GM04504 (cell line): ENCODE data around the gene ABCC1.
"Not testable (repeated sequence)": the region's sequence is repeated elsewhere in the genome, so short reads cannot be mapped to it uniquely, and the experiment has no call there.

Experiments used
- DNase-seq: peaks from one replicate; pipeline ENCODE4 v3.0.0-alpha.2; 2012; ENCODE audit warnings: low read depth

ABCC1 gene

DNA sequence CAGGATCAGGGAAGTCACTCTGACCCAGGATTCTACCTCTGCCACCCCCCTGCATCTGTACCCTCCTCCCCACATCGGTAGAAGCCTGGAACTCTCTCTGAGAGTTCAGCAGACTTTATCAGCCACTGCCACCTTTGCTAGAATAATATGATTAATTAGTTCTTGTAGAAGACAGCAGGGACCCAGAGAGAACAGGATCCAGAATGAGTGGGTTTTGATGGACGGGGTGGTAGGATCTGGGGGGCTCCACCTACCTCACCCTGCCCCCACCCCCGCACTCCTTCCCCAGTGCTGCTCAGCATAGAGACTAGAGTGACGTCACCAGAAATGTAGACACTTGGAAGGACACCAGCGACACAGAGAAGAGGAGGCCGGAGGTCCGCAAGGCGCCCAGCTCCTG lies 240.4 kb downstream of the ABCC1 start:
- no peak for DNase-seq

DNA sequence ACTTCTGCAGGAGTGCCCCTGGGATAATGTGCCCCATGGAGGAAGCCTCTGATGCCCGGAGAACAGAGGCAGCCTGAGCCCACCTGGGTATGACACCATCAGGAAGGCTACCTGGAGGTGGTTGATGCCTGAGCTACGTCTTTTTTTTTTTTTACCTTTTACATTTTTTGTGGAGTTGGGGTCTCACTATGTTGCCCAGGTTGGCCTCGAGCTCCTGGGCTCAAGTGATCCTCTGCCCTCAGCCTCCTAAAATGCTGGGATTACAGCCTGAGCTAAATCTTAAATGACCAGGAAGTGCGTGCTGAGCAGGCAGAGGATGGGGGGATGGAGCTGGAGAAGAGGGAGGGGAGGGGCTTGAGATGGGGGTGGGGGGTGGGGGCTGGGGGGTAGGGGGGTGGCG lies 241.1 kb downstream of the ABCC1 start:
- no peak for DNase-seq

DNA sequence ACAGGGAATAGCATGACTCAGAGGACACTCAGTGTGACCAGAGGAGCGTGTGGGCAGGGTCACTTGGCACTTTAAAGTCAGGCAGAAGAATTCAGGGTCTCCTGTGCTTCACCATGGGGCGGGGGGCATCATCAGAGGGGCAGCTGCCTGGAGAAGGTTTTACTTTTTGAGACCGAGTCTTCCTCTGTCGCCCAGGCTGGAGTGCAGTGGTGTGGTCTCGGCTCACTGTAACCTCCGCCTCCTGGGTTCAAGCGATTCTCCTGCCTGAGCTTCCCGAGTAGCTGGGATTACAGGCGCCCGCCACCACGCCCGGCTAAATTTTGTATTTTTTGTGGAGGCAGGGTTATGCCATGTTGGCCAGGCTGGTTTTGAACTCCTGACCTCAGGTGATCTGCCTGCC lies 241.6 kb downstream of the ABCC1 start:
- not testable (repeated sequence) for DNase-seq

DNA sequence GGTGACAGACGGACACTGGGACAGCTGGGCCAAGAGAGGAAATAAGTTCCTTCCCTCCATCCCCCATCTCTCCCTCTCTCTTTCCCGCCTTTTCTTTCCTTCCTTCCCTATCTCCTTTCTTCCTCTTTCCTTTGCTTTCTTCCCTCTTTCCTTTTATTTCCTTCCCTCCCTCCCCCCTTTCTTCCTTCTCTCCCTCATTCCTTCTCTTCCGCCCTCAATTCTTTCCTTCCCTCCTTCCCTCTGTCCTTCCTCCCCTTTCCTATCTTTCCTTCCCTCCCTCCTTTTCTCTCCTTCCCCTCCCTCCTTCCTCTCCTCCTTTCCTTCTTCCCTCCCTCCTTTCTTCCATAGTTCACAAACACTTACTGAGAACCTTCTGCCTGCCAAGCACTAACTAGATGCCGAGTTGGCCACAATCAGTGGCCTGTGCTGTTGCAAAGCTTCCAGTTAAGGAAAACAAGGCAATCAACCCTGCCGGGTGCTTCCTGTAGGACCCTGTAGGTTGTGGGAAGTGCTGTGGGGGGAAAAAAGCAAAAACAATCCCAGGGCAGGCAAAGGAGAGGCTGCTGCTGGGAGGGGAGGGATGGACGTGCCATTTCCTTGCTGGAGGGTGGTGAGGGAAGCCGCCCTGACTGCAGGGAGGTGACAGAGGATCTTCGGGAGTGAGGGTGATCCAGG lies 242.2 kb downstream of the ABCC1 start:
- no peak for DNase-seq
